Heart left ventricle (tissue), 13 donors: Measurements from ENCODE around the gene GATAD2A.

Source experiments
- POLR2A ChIP-seq, 2 donors: fragments of 450-650 bp; IDR thresholded peaks; one replicate each; pipeline ENCODE4 v1.6.1; 2017; ENCODE audit warnings: antibody characterized with exemption in 2 of 2, mild to moderate bottlenecking in 2 of 2, moderate library complexity in 2 of 2
- TF ChIP-seq, protein P1 (sequence below), 12 donors: fragments of 200-600 bp; sonication (generic) in 4 of 12; IDR thresholded peaks; one replicate each; pipeline versions ENCODE4 v1.5.0 to v1.8.0; 2018 to 2022; ENCODE audit warnings: antibody characterized with exemption in 12 of 12, mild to moderate bottlenecking in 5 of 12
- donor health status: ischemic (EF 13 %, LVEDD 7.1; RV severe dilation, severe dysfunction).
- donor health status: DM: no; HTN: yes; CAD: no.
- donor health status: DM: no; HTN: no; CAD: no.
- donor health status: ischemic (EF 25% LVEDD 6.9; RV normal size, moderate dysfunction).
- donor health status: ischemic (EF 25% LVEDD 5.7; RV mildly dilated, moderate dysfunction).
- donor health status: ischemic (EF 35%, LVEDD 5.7; RV mildly dilated, moderate dysfunction).
- donor health status: nonischemic (EF 11% LVEDD 7.7; RV severe dilation, severe dysfunction).
- donor health status: DM: yes; HTN: yes; CAD: no.
- donor health status: PGD.
- donor health status: ischemic (EF 29% LVEDD 5.4; RV normal size, mild dysfunction).
- donor health status: nonischemic (EF 23%, LVEDD 6.1; RV moderate dilation, normal function).

DNA sequence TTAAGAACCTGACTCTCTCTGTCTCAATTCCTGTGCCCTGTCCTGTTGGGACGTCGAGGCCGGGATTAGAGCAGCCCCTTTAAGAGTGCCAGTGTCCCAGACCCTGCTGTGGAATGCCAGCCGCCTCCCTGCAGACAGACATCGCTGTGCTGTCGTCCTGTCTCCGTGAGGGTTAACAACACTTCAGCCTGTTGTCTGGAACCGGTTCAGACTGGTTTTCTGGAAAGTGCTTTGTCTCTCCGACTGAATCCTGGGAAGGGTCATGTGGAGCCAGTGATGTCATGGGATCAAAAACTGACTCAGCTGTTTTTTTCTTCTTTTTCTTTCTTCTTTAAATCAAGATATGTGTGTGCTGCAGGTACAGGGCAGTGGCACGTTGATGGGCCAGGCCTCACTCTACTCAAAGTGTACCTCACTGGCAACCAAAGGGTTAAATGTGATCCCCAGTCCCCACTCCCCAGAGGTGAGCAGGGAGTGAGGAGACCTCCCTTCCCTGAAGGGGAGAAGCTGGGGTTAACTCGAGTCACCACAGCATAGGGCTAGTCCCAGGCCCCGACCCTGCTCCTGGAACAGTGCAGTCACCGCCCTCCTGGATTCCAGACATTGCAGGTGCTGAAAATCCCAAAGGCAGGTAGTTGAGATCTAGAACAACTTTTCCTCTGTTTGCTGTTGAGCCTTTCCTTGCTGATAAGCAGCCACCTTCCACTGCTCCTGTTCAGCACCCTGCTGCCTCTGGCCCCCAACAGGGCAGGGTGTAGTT, 59.0 kb downstream of the GATAD2A start:
- TF ChIP-seq, protein P1, sequence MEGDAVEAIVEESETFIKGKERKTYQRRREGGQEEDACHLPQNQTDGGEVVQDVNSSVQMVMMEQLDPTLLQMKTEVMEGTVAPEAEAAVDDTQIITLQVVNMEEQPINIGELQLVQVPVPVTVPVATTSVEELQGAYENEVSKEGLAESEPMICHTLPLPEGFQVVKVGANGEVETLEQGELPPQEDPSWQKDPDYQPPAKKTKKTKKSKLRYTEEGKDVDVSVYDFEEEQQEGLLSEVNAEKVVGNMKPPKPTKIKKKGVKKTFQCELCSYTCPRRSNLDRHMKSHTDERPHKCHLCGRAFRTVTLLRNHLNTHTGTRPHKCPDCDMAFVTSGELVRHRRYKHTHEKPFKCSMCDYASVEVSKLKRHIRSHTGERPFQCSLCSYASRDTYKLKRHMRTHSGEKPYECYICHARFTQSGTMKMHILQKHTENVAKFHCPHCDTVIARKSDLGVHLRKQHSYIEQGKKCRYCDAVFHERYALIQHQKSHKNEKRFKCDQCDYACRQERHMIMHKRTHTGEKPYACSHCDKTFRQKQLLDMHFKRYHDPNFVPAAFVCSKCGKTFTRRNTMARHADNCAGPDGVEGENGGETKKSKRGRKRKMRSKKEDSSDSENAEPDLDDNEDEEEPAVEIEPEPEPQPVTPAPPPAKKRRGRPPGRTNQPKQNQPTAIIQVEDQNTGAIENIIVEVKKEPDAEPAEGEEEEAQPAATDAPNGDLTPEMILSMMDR (IDR thresholded peaks at IDR 0.05): no peak
- no peak for TF ChIP-seq POLR2A (IDR thresholded peaks at IDR 0.05)
